ENCODE results near the gene UBR3. TPM values are rescaled to one million over a fixed set of nuclear protein-coding genes. Genes with fewer than 3 reads are reported as not detected.

UBR3 gene
- total RNA-seq, 2 experiments from 2014 or later = 11.6 to 21.0 TPM

DNA sequence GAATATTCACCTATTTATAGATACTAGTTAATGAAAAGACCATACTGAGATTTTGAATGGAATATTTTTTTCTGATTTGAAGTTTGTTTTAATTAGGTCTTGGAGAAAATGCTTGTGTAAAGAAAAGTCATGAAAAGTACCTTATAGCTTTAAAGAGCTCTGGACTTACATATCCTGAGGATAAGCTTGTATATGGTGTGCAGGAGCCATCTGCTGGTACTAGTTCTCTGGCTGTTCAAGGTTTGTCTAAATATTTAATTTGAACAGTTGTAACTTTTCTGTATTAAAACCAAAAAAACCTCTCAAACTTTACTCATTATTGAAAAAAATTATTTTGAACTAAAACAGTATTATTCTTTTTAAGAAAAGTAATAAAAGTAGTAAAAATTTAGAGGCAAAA, 50.1 kb downstream of the UBR3 start:
- ChIA-PET POLR2A (interaction anchor here (1.3 kb wide), 1 partner anchor 9 kb away, joined by 3 read pairs; no protein-coding TSS in a partner anchor), CTCF (ENCODE audit: unreplicated experiment) (no interaction called here)
- no peaks in the 10 kb centered on the region for H3K79me2 ChIP-seq (ENCODE audit: insufficient read depth, low read depth, low read length)
- no peak overlapping the region for H3K27ac ChIP-seq (ENCODE audit: low read depth, low read length, poor library complexity, severe bottlenecking)
- no peaks in the 10 kb centered on the region for H4K20me1 ChIP-seq (ENCODE audit: insufficient read depth, low read length)
- intact Hi-C loops (cut with micrococcal nuclease; ENCODE audit: unreplicated experiment) = no loop called here
- no peaks in the 10 kb centered on the region for H3K9me2 ChIP-seq (ENCODE audit: insufficient read depth, low read length)
- no TSS peak for BruUV-seq (replicated peaks)
- H3K4me1 ChIP-seq (ENCODE audit: insufficient read depth, low read length, poor library complexity, severe bottlenecking) = no peaks in the 10 kb centered on the region
- peak; percentile 9 for DNase-seq (ENCODE audit: low spot score)
- H3K4me2 ChIP-seq (ENCODE audit: low read length) = no peak overlapping the region
- H3K36me3 ChIP-seq (ENCODE audit: insufficient read depth, low read length) = no peaks in the 10 kb centered on the region
- no peak overlapping the region for H3K4me3 ChIP-seq (ENCODE audit: low read depth, low read length, poor library complexity, severe bottlenecking)
- no peak overlapping the region for H2AFZ ChIP-seq (ENCODE audit: low read length)
- H3K9me3 ChIP-seq (ENCODE audit: low read length) = no peaks in the 10 kb centered on the region
- TF ChIP-seq, protein P1, sequence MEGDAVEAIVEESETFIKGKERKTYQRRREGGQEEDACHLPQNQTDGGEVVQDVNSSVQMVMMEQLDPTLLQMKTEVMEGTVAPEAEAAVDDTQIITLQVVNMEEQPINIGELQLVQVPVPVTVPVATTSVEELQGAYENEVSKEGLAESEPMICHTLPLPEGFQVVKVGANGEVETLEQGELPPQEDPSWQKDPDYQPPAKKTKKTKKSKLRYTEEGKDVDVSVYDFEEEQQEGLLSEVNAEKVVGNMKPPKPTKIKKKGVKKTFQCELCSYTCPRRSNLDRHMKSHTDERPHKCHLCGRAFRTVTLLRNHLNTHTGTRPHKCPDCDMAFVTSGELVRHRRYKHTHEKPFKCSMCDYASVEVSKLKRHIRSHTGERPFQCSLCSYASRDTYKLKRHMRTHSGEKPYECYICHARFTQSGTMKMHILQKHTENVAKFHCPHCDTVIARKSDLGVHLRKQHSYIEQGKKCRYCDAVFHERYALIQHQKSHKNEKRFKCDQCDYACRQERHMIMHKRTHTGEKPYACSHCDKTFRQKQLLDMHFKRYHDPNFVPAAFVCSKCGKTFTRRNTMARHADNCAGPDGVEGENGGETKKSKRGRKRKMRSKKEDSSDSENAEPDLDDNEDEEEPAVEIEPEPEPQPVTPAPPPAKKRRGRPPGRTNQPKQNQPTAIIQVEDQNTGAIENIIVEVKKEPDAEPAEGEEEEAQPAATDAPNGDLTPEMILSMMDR (conservative IDR thresholded peaks at IDR 0.05; ENCODE audit: low read length) = peak; percentile 60
- no peak for TF ChIP-seq EZH2phosphoT487 (IDR thresholded peaks at IDR 0.05; ENCODE audit: borderline replicate concordance, low read depth, low read length)

DNA sequence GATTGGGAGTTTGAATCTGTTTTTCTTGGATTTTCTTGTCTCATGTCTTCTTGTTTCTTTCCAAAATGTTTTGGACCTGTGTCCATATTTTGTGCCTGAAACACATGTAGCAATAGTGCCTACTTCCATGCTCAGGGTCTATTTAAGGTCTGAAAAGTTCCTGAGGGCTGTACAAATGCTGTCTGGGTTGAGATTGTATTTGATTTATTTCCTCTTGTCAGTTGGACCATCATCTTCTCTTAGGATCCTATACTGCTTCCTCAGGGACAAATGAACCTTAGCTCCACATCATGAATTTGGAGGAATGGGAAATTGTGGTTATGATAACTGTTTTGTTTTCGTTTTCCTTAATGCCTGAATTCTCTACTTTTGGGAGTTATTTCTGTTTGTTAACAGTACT, 59.9 kb downstream of the UBR3 start:
- ChIA-PET CTCF (ENCODE audit: unreplicated experiment) (no interaction called here), POLR2A (interaction anchor here (1.0 kb wide), 1 partner anchor 10 kb away, joined by 3 read pairs; no protein-coding TSS in a partner anchor)
- no peaks in the 10 kb centered on the region for H3K4me1 ChIP-seq (ENCODE audit: insufficient read depth, low read length, poor library complexity, severe bottlenecking)
- TF ChIP-seq, protein P1 (conservative IDR thresholded peaks at IDR 0.05; ENCODE audit: low read length) = no peak
- no peak for TF ChIP-seq EZH2phosphoT487 (IDR thresholded peaks at IDR 0.05; ENCODE audit: borderline replicate concordance, low read depth, low read length)
- no peaks in the 10 kb centered on the region for H3K9me2 ChIP-seq (ENCODE audit: insufficient read depth, low read length)
- no peaks in the 10 kb centered on the region for H4K20me1 ChIP-seq (ENCODE audit: insufficient read depth, low read length)
- H3K4me2 ChIP-seq (ENCODE audit: low read length) = no peak overlapping the region
- H2AFZ ChIP-seq (ENCODE audit: low read length) = no peak overlapping the region
- no peaks in the 10 kb centered on the region for H3K79me2 ChIP-seq (ENCODE audit: insufficient read depth, low read depth, low read length)
- intact Hi-C loops (cut with micrococcal nuclease; ENCODE audit: unreplicated experiment) = no loop called here
- H3K27ac ChIP-seq (ENCODE audit: low read depth, low read length, poor library complexity, severe bottlenecking) = no peak overlapping the region
- no peak for DNase-seq (ENCODE audit: low spot score)
- H3K9me3 ChIP-seq (ENCODE audit: low read length) = no peaks in the 10 kb centered on the region
- BruUV-seq (replicated peaks) = no TSS peak
- H3K4me3 ChIP-seq (ENCODE audit: low read depth, low read length, poor library complexity, severe bottlenecking) = no peak overlapping the region
- no peaks in the 10 kb centered on the region for H3K36me3 ChIP-seq (ENCODE audit: insufficient read depth, low read length)

DNA sequence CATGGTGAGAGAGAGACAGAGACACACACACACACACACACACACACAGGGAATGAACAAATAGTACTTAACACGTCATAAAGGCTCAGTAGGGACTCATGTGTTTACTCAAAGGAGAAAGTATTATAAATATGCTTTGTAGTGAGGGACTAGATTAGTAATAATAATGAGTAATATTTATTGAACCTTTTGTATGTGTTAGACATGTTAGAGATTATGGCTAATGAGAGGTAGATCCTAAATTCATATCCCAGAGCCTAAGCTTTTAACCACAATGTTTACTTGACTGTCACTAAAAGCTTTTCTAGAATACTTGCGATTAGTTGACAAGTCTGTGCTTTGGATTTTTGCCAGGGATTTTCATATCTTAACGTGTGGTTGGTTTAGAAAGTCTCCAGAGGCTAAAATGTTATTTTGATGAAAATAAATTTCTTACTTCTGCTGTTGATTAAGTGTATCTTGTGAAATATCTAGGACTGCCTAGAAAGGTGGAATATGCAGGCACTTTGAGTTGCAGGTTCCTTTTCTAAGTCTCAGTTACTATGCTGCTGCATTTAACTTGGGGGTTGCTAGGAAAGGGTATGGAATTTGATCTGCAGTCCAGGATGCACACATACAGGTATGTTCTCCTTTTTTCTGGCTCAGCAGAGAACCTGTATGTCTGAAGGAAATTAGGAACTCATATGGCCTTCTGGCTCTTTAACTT, 64.5 kb downstream of the UBR3 start:
- ChIA-PET CTCF (ENCODE audit: unreplicated experiment) (no interaction called here), POLR2A (interaction anchor here (0.7 to 1.2 kb wide), 3 partner anchors 9 to 400 kb away, joined by 3 to 4 read pairs (median 4); no protein-coding TSS in a partner anchor)
- Histone ChIP-seq H4K20me1 (ENCODE audit: insufficient read depth, low read length) (no peaks in the 10 kb centered on the region), H3K79me2 (ENCODE audit: insufficient read depth, low read depth, low read length) (no peaks in the 10 kb centered on the region), H3K9me3 (ENCODE audit: low read length) (no peaks in the 10 kb centered on the region), H3K4me2 (ENCODE audit: low read length) (no peak overlapping the region), H3K4me3 (ENCODE audit: low read depth, low read length, poor library complexity, severe bottlenecking) (no peak overlapping the region), H3K36me3 (ENCODE audit: insufficient read depth, low read length) (no peaks in the 10 kb centered on the region), H3K9me2 (ENCODE audit: insufficient read depth, low read length) (no peaks in the 10 kb centered on the region), H3K4me1 (ENCODE audit: insufficient read depth, low read length, poor library complexity, severe bottlenecking) (no peaks in the 10 kb centered on the region), H2AFZ (ENCODE audit: low read length) (no peak overlapping the region), H3K27ac (ENCODE audit: low read depth, low read length, poor library complexity, severe bottlenecking) (no peak overlapping the region)
- TF ChIP-seq, protein P1 (conservative IDR thresholded peaks at IDR 0.05; ENCODE audit: low read length) = no peak
- TF ChIP-seq EZH2phosphoT487 (IDR thresholded peaks at IDR 0.05; ENCODE audit: borderline replicate concordance, low read depth, low read length) = no peak
- intact Hi-C loops (cut with micrococcal nuclease; ENCODE audit: unreplicated experiment) = no loop called here
- no TSS peak for BruUV-seq (replicated peaks)
- no peak for DNase-seq (ENCODE audit: low spot score)

Measured in OCI-LY7 (cell line).